Nucleus accumbens (tissue), 56 donors: ENCODE measurements around the gene NELL2.
"Not testable (repeated sequence)": the region's sequence is repeated elsewhere in the genome, so short reads cannot be mapped to it uniquely, and the experiment has no call there.

Experiments used
- DNase-seq, 56 donors: peaks; one replicate each; lab custom pipeline; 2025; lab: John Stamatoyannopoulos, UW

The NELL2 gene

DNA sequence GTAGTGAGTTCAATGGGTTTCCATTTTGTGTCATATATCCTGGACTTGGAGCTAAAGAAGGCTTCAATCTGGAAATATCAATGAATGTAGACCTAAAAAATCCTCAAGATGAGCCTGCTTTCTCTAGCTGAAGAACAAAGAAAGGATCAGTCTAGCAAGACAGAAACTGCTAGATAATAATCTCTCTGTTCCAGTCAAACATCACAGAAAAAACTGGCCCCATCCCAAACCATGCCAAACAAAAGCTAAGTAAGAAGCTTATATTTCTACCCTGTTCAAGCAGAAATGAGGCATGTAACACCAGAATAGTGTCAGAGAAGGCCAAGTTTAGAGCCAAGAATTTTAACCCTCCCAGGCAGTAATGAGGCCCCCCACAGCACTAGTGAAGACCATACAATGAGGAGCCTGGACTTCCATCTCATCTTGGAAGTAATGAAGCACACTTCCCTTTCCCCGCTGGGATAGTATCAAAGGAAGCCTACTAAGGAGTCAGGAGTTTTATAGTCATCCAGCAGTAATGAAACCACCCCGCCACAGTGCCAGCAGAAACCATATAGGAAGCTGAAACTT, 95.8 kb downstream of the NELL2 start:
- no peak for DNase-seq

DNA sequence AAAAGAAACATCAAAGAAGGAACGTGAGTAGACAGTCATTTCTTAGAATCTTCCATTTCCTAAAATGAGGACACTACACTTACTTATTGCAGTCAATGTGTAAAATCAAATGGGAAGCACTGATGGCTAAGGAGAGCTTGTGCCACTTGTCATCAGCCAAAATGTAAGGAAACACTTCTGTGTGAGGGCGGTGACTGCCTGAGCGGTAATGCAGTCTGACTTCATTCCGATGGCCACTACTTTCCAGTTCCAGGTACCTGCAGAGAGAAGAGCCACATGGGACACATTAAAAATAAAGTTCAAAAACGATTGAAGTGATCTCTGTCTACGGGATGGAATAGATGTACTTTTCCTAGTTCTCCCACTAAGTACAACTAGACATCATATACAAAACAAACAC, 96.3 kb downstream of the NELL2 start:
- DNase-seq, result no peak

DNA sequence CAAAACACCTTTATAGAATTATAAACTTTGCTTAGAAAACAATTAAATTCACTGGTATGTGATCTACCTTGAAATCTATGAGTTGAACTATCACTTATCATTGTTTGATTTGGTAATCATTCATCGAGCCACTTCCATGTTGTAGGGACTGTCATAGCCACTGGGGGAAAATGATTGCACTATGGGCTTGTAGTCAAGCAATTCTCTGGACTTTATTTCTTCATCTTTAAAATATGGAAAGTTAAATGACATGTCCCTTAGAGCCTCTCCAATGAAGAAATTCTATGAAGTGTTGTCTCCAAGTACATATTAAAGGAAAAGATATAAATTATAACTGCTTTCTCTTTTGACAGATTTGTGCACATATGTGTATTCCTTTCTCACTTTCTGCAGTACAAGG, 97.3 kb downstream of the NELL2 start:
- DNase-seq, result no peak

DNA sequence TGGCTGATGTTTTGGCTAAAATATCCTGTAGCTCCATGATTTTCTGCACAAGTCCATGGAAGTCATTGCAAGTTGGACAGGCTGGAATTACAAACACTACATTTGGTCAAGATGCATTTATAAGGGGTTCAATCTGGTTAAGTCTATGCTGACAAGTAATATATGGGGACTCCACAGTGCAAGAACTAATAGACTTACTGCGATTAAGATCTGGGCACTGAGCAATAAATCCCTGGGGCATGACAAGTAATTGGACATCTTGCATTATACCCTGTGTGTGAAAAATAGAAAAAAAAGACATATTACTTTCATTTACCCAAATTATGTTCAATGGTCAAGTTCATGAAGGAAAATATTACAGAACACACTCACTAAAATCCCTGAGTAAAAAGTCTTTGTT, 99.1 kb downstream of the NELL2 start:
- DNase-seq, result no peak

DNA sequence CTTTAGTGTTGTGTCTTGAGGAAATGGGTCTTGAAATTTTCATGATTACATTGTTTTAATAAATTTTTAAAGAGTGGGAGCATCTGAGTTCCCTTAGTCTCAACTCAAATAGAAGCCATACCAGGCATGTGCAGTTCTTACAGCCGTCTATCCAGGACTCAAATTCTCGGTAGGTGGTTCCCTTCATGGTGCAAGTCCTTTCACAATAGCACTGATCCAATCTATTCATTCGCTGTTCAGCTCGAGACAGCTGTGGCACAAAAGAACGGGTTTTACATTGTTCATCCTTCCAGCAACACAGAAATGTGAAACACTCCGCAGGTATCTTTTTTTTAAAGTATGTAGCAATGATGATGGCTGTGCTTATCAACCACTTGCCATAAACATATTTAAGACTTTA, 100.2 kb downstream of the NELL2 start:
- DNase-seq, result no peak

DNA sequence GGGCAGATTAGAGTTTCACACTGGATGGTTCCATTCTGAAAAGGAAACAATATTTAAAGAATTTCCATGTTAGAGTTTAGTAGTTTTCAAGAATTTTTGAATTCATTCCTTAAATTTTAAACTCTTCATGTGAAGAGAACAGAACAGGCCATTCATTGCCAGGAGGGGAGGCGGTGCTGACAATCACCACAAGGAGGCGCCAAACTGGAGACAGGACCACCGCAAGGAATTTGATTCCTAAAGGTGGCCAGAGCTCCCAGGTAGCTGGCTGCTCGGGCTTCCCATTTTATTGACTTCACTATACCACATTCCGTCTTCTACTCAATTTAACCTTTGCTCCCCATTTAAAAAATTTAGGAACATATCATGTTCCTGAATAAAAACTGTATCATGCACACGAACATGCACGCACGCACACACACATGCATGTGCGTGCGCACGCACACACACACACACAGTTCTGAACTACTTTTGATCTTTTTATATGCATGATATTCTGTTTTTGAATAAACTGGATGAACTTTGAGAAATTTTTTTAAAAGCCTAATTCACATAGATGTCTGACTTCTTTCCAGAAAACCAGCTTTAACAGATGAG, 101.2 kb downstream of the NELL2 start:
- DNase-seq, result no peak

DNA sequence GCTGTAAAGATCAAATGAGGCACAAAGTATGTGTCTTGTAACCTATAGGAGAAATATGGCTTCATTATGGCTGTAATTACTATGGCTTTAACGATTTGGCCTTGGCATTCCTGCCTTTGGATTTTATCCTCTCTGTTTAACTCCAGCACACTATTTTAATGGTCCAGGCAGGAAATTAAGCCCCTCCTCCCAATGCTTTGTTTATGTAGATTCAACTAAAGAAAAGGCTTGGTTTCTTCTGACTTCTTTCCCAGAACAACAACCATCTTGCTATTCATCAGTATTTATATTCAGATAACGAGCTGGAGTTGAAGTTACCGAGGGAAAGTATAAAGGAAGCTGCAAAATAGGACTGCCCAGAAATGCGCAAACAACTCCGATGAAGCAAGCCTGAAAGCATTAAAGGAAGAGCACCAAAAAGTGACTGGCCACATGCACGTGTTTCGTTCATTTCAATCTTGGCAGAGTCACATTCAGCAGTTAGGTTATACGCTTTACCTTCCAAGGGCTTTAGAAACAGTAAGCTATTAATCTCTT, 104.6 kb downstream of the NELL2 start:
- DNase-seq, result no peak

DNA sequence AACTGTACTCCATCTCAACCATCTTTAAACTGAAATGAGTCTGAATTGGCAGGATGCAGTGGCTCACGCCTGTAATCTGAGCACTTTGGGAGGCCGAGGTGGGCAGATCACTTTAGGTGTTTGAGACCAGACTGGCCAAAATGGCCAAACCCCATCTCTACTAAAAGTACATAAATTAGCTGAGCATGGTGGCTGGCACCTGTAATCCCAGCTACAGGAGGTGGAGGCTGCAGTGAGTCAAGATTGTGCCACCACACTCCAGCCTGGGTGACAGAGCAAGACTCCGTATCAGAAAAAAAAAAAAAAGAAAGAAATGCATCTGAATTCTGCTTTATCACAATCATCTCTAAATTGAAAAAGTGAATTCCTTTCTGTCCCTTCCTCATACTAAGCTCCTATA, 110.3 kb downstream of the NELL2 start:
- no peak for DNase-seq

DNA sequence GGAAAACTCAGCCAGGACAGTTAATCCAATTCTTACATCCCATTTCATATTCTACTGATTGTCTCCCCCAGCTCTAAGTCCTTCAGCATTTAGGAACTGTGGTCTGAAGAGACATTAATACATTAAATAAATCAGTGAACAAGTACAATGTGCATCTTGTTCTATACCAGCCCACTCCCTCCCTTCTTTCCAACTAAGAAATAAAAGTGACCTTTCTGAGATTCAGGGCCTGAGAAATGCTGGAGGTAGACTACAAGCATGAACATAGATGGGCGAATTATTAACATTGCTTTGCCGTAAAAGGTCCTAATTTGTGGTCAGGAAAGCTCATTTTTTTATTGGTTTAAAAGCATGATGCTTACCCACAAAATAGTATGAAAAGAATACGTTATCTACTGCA, 113.1 kb downstream of the NELL2 start:
- DNase-seq, result no peak

DNA sequence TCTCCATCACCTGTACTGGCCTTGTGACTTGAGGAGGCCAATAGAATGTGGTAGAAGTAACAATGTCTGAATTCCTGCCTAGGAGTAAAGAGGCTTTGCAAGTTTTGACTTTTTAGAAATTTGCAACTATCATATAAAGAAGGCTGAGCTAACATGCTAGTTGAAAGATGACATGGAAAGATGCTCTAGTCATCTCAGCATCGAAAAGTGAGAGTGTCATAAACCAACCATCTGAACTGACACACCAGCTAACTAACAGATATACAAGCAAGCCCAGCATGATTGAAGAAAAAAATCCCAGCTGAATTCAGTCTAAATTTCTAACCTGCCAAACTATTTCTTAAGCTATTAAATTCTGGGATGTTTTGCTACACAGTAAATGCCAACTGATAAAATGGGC, 116.8 kb downstream of the NELL2 start:
- no peak for DNase-seq

DNA sequence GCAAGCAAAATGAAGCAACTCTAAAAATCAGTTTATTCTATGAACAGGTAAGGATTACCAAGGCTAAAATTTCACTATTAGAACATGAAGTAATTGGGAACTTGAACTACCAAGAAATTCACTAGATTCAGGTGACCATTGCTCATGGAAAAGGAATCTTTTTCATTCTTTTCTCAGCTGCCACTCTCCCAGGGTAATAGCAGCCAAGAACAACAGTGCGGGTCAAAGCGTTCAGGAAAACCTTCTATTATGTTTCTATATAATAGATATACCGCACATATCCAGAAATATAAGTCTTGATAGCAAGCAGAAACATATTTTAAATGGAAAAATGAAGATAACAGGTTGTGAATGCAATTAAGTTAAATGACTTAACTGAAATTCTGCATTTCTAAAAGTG, 125.6 kb downstream of the NELL2 start:
- no peak for DNase-seq

DNA sequence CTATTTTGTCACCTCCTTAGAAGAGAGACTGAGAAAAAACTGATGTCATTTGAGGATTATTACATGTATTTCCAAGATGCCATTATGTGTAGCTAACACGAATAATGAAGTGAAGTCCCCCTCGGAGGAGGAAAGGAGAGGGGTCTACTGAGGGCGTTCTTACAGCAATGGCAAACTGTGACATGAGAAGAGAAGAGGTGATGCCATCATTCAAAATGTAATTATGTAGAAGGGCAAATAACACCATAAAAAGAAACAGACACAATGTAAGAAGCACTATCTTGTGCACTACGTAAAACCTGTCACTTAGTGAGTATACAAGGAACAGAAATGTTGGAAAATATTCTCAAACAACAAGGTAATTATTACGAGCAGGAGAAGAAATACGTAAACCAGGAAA, 126.5 kb downstream of the NELL2 start:
- no peak for DNase-seq

DNA sequence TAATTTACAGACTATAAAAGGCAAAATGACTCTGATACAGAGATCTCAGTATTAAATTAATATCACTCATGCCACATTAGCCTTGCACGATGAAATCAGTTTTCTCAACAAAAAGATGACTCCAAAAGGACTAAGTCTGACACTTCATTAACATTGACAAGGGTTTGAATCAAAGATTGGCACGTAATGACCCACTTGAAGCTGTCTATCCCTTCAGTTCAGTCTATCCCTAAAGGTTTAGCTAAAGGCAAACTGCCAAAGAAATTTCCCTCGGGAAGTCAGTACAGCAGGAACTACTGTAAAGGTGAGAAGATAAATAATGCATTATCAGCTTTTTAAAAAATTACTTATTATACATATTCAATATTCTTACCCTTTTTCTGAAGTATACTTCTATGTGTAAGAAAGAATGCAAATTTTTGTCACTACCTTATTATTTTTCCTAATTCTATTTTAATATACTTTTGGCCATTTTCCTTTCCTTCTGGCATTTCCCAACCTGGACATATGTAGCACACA, 127.1 kb downstream of the NELL2 start:
- DNase-seq, result no peak

DNA sequence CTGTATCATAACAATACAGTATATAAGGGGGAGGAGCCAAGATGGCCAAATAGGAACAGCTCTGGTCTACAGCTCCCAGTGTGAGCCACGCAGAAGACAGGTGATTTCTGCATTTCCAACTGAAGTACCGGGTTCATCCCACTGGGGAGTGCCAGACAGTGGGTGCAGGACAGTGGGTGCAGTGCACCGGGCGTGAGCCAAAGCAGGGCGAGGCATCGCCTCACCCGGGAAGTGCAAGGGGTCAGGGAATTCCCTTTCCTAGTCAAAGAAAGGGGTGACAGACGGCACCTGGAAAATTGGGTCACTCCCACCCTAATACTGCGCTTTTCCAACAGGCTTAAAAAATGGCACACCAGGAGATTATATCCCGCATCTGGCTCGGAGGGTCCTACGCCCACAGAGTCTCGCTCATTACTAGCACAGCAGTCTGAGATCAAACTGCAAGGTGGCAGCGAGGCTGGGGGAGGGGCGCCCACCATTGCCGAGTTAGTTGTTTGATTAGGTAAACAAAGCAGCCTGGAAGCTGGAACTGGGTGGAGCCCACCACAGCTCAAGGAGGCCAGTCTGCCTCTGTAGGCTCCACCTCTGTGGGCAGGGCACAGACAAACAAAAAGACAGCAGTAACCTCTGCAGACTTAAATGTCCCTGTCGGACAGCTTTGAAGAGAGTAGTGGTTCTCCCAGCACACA, 134.7 kb downstream of the NELL2 start:
- not testable (repeated sequence) for DNase-seq

DNA sequence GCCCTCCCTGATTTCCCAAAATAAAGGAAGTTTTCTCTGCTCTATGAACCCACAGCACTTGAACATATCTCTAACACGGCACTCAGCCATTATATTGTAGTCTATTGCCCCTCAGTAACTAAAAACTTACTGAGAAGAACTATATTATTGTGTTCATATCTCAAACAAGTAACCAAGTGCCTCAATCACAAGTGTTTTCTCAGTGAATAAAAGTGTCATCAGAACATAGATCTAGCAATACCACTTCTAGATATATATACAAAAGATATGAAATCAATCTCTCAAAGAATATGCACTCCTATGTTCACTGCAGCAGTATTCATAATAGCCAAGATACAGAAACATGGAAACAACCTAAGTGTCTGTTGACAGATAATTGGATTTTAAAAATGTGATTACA, 138.1 kb downstream of the NELL2 start:
- DNase-seq, result no peak

DNA sequence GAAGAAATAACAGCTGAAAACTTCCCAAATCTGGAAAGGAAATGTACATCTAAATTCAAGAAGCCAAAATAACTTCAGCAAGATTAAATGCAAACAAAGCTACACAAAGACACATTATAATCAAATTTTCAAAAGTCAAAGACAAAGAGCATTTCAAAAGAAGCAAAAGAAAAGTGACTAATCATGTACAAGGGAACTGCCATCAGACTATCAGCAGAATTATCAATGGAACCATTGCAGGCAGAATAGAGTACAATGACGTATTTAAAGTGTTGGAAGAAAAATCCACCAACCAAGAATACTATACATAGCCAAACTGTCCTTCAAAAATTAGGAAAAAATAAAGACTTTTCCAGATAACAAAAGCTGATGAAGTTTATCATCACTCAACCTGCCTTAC, 147.5 kb downstream of the NELL2 start:
- DNase-seq, result no peak

DNA sequence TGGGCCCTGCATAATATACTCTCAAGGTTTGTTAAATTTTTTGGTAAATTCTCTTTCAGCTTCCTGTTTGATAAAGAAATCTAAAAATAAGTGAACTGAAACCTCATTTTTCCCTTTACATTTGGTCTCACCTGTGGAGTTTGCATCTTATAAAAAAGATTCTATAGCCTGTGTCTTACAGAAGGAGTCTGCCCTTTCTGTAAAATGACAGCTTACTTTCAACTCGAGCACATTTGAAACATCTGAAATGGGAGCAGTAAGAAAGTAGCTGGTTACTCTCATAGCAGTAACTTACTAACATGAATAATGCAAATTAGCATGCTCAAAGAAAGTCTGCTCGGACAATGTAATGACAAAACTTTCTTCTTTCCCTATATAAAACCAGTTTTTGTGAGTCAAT, 155.8 kb downstream of the NELL2 start:
- no peak for DNase-seq

DNA sequence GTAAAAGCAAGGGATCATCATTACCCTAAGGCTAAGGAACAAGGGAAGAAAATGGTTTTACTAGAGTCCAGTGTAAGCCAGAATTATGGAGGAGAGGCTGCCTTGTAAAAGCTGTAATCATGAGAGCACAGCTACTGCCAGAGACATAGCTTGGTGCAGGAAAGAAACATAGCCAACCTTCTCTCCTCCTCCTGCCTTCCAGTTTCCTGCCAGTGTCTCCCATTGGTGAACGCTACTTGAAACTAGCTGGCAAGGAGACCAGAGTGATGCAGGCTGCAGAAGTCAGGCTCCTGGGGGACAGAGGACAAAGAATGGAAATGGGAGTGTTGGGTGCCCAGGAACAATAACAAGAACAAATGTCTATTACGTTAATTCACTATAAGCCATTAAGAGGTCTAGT, 158.5 kb downstream of the NELL2 start:
- DNase-seq, result no peak

DNA sequence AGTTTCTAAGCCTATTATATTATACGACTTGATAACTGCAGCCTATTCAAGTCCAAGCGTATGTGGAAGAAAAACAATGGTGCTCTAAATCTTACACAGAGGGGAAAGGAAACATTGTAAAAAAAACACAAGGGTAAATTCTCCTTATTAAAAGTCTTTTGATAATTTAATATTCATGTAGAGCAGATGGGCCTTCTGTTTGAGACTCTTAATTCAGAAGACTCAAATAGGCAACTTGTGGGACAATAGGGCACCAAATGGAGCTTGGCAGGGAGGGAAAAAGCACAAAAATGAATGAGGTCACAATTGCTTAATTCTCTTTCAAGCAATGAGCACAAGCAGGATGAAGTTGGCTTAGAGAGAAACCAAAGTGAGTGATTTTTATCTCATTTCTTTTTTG, 159.4 kb downstream of the NELL2 start:
- no peak for DNase-seq

DNA sequence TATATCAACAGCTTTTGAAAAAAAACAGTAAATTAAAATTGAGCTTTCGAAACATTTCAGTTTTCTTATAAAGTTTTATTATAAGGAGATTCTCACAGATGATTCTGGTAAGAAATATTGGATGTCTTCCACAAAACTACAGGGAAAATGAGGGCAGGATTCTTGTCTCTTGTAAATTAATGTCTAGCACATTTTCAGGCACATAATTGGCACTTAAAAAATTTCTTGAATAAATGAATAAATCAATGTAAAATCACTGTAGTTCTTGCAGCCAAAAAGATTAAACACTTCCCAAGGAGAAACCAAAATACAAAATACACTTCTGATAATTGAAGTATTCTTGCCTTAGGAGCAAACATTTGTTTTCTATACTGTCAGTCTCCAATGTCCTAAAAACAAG, 164.4 kb downstream of the NELL2 start:
- no peak for DNase-seq

DNA sequence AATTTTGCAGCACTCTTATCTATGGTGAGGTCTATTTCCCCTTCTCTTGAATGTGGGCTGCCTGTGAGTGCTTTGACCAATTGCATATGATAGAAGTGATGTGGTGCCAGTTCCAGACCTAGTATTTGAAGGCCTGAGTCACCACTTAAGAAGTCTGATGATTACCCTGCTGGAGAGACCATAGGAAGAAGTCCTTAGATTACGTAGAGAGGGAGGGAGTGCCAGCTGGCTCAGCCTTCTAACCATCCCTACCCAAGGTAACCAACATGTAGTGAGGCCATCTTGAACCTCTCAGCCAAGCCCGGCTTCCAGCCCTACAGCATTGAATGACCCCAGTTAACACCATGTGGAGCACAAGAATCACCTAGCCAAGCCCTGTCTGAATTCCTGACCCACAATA, 166.9 kb downstream of the NELL2 start:
- no peak for DNase-seq

DNA sequence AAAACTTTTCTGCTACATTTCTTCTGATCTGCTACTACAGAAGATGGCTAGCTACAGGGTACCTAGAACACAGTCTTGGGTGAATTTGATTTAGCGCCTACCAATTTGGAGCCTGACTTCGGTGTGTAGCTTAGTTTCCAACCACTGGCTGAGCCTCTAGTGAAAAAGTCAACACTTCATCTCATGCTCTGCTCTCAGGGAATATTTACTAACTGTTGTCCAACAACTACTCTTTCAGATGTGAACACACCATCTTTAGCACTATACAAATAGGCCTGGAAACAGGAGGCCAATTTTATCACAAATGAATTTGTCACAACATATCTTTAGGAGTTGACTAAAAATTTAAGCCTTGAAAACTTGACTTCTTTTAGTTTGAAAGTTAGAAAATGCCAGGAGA, 167.9 kb downstream of the NELL2 start:
- DNase-seq, result no peak
